Loucy (cell line): ENCODE measurements around the gene PRR5.

Source experiments
- H2AFZ ChIP-seq: fragments of 200-600 bp; sonication (generic); 2 replicates; pipeline ENCODE4 v1.6.0; 2016; ENCODE audit warnings: antibody characterized with exemption, mild to moderate bottlenecking, low read length, moderate library complexity
- H3F3A ChIP-seq: fragments of 200-600 bp; 2 replicates; pipeline ENCODE4 v1.6.0; 2016; ENCODE audit warnings: antibody characterized with exemption, low read depth, mild to moderate bottlenecking
- H3K27me3 ChIP-seq: fragments of 200-600 bp; sonication (generic); 2 replicates; pipeline ENCODE4 v1.6.1; 2014; ENCODE audit warnings: low read length, mild to moderate bottlenecking; ENCODE audit not compliant: insufficient read depth, poor library complexity, severe bottlenecking
- H3K36me3 ChIP-seq: fragments of 200-600 bp; sonication (generic); 2 replicates; pipeline ENCODE4 v1.6.1; 2016; ENCODE audit warnings: low read length; ENCODE audit not compliant: insufficient read depth
- H3K4me1 ChIP-seq: fragments of 200-600 bp; sonication (generic); 2 replicates; pipeline ENCODE4 v1.5.1; 2014; ENCODE audit warnings: low read length, mild to moderate bottlenecking; ENCODE audit not compliant: insufficient read depth, poor library complexity, severe bottlenecking
- H3K4me2 ChIP-seq: fragments of 200-600 bp; sonication (generic); 2 replicates; pipeline ENCODE4 v1.6.0; 2014; ENCODE audit warnings: antibody characterized with exemption, low read length, low read depth, mild to moderate bottlenecking; ENCODE audit not compliant: poor library complexity, severe bottlenecking
- H3K4me3 ChIP-seq: fragments of 200-600 bp; sonication (generic); 2 replicates; pipeline ENCODE4 v1.5.1; 2014; ENCODE audit warnings: low read length, mild to moderate bottlenecking, mixed read lengths; ENCODE audit not compliant: poor library complexity, severe bottlenecking
- H3K79me2 ChIP-seq: fragments of 200-600 bp; sonication (generic); 2 replicates; pipeline ENCODE4 v1.6.1; 2014; ENCODE audit warnings: low read length; ENCODE audit not compliant: insufficient read depth
- H3K9ac ChIP-seq: fragments of 200-600 bp; sonication (generic); 2 replicates; pipeline ENCODE4 v1.6.0; 2014; ENCODE audit warnings: mild to moderate bottlenecking, low read depth, low read length, moderate library complexity; ENCODE audit not compliant: poor library complexity, severe bottlenecking
- H3K9me2 ChIP-seq: fragments of 200-600 bp; sonication (generic); replicated peaks from 2 replicates; pipeline ENCODE4 v1.6.1; 2016; ENCODE audit warnings: low read depth, low read length, mixed read lengths
- H3K9me3 ChIP-seq: fragments of 200-600 bp; sonication (generic); 2 replicates; pipeline ENCODE4 v1.6.1; 2014; ENCODE audit warnings: mild to moderate bottlenecking, antibody characterized with exemption, low read length, low read depth; ENCODE audit not compliant: insufficient read depth
- H4K20me1 ChIP-seq: fragments of 200-600 bp; sonication (generic); 2 replicates; pipeline ENCODE4 v1.6.0; 2014; ENCODE audit warnings: antibody characterized with exemption, low read length, mild to moderate bottlenecking; ENCODE audit not compliant: insufficient read depth, poor library complexity, severe bottlenecking
- EZH2phosphoT487 ChIP-seq: fragments of 200-600 bp; IDR thresholded peaks from 2 replicates; pipeline ENCODE4 v1.6.1; 2018; ENCODE audit warnings: antibody characterized with exemption, mild to moderate bottlenecking, moderate library complexity, borderline replicate concordance
- TF ChIP-seq, protein P1 (sequence below): fragments of 200-600 bp; sonication (generic); conservative IDR thresholded peaks from 2 replicates; pipeline ENCODE4 v1.5.1; 2014; ENCODE audit warnings: mild to moderate bottlenecking, antibody characterized with exemption, low read length

Gene PRR5

DNA sequence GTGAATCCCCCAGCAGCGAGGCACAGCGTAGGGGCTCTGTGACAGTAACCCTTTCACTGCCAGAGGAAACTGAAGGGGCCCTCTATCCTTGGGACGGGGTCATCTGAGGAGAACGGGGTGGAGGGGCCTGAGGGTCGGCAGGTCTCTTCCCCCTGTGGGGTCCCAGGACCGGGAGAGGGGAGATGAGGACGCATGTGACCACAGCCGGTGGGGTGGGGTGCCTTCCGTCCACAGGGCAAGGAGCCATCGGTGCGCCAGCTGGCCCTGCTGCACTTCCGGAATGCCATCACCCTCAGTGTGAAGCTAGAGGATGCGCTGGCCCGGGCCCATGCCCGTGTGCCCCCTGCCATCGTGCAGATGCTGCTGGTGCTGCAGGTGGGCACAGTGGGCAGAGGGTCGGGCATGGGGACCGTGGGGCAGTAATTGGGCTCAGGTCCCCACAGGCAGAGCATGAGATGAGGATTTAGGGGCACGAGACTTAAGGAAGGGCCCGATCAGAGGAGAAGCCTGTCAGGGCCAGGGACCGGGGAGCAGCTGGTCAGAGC is 30.1 kb downstream of the PRR5 start:
- no peak for TF ChIP-seq EZH2phosphoT487
- TF ChIP-seq, protein P1, sequence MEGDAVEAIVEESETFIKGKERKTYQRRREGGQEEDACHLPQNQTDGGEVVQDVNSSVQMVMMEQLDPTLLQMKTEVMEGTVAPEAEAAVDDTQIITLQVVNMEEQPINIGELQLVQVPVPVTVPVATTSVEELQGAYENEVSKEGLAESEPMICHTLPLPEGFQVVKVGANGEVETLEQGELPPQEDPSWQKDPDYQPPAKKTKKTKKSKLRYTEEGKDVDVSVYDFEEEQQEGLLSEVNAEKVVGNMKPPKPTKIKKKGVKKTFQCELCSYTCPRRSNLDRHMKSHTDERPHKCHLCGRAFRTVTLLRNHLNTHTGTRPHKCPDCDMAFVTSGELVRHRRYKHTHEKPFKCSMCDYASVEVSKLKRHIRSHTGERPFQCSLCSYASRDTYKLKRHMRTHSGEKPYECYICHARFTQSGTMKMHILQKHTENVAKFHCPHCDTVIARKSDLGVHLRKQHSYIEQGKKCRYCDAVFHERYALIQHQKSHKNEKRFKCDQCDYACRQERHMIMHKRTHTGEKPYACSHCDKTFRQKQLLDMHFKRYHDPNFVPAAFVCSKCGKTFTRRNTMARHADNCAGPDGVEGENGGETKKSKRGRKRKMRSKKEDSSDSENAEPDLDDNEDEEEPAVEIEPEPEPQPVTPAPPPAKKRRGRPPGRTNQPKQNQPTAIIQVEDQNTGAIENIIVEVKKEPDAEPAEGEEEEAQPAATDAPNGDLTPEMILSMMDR = no peak
- H3K9me2 ChIP-seq = no peaks in the 10 kb centered on the region

DNA sequence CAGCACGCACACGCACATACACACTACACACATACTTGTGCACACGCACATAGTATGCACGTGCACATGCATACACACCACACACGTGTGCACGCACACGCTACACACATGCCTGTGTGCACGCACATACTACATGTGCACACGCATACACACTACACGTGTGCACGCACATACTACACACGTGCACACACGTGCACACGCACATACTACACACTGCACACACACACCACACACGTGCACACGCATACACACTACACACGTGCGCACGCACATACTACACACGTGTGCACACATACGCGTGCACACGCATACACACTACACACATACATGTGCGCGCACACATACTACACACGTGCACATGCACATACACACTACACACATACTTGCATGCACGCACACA is 30.7 kb downstream of the PRR5 start:
- Histone ChIP-seq H3K4me1 (no peaks in the 10 kb centered on the region), H3K9me2 (no peaks in the 10 kb centered on the region), H3K9ac (no peak overlapping the region), H2AFZ (no peak overlapping the region), H3K4me2 (no peak overlapping the region), H4K20me1 (no peaks in the 10 kb centered on the region), H3K4me3 (no peak overlapping the region), H3K9me3 (no peaks in the 10 kb centered on the region), H3K27me3 (no peaks in the 10 kb centered on the region), H3K36me3 (no peaks in the 10 kb centered on the region), H3K79me2 (no peaks in the 10 kb centered on the region), H3F3A (no peaks in the 10 kb centered on the region)
- TF ChIP-seq, protein P1 = no peak
- TF ChIP-seq EZH2phosphoT487 = no peak

More for the DNA sequence above, 30.1 kb downstream of the PRR5 start:
- H3K9ac ChIP-seq = no peak overlapping the region
- H3F3A ChIP-seq = no peaks in the 10 kb centered on the region
- H3K79me2 ChIP-seq = no peaks in the 10 kb centered on the region
- H3K36me3 ChIP-seq = no peaks in the 10 kb centered on the region
- H3K27me3 ChIP-seq = no peaks in the 10 kb centered on the region
- H3K9me3 ChIP-seq = no peaks in the 10 kb centered on the region
- no peak overlapping the region for H3K4me3 ChIP-seq
- no peaks in the 10 kb centered on the region for H4K20me1 ChIP-seq
- H2AFZ ChIP-seq = no peak overlapping the region
- H3K4me2 ChIP-seq = no peak overlapping the region
- no peaks in the 10 kb centered on the region for H3K4me1 ChIP-seq

DNA sequence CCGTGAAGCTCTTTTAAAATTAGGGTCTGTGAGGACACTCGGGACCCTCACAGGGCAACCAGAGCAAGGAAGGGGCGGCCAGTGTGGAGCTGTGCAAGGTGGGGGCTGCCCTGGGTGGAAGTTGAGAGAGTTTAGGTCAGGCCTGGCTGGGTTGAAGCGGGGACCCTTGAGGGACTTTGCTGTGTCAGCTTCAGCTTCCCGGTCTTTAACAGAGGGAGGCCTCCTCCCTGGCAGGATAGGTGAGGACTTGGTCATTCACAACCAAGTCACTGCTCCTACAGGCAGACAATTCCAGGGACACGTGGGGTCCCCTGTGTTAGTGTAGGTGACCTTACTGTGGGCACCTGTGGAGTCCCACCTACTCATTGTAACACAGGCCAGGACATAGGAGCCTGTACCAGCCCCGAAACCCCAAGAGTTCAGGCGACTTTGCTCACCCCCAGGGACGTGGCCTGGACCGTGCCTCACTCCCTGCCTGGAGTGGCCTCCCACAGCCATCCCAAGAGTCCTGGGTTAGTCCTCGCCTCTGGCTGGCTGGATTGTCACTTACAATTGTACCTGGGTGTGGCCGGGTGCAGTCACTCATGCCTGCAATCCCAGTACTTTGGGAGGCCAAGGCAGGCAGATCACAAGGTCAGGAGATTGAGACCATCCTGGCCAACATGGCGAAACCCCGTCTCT is 31.6 kb downstream of the PRR5 start:
- H2AFZ ChIP-seq = no peak overlapping the region
- H3K4me3 ChIP-seq = no peak overlapping the region
- H4K20me1 ChIP-seq = no peaks in the 10 kb centered on the region
- H3K4me1 ChIP-seq = no peaks in the 10 kb centered on the region
- no peak for TF ChIP-seq EZH2phosphoT487
- TF ChIP-seq, protein P1 = no peak
- H3K9me3 ChIP-seq = no peaks in the 10 kb centered on the region
- no peaks in the 10 kb centered on the region for H3K27me3 ChIP-seq
- no peaks in the 10 kb centered on the region for H3K9me2 ChIP-seq
- no peaks in the 10 kb centered on the region for H3K79me2 ChIP-seq
- no peaks in the 10 kb centered on the region for H3F3A ChIP-seq
- H3K9ac ChIP-seq = no peak overlapping the region
- H3K4me2 ChIP-seq = no peak overlapping the region
- H3K36me3 ChIP-seq = no peaks in the 10 kb centered on the region
